OCI-LY3 (cell line): Measurements from ENCODE around the gene LRBA.

Experiments
- H2AFZ ChIP-seq: fragments of 200-600, 300-600 bp; shearing (Covaris generic); 2 replicates; pipeline ENCODE4 v1.6.0; 2014; ENCODE audit warnings: antibody characterized with exemption, low read depth, low read length
- H3K27ac ChIP-seq: fragments of 200-600, 300-600 bp; sonication (generic); 2 replicates; pipeline ENCODE4 v1.5.1; 2014; ENCODE audit warnings: mild to moderate bottlenecking, low read length, moderate library complexity, mixed read lengths
- H3K27me3 ChIP-seq: fragments of 200-600, 300-600 bp; sonication (generic); 2 replicates; pipeline ENCODE4 v1.6.1; 2014; ENCODE audit warnings: low read depth, low read length, mixed read lengths
- H3K36me3 ChIP-seq: fragments of 200-600, 300-600 bp; sonication (generic); replicated peaks from 2 replicates; pipeline ENCODE3; 2014; ENCODE audit warnings: low read depth, low read length, mixed read lengths
- H3K4me1 ChIP-seq: fragments of 300-600, 200-600 bp; sonication (generic); 2 replicates; pipeline ENCODE4 v1.6.1; 2014; ENCODE audit warnings: low read length, mixed read lengths
- H3K4me2 ChIP-seq: fragments of 200-600, 300-600 bp; sonication (generic); 2 replicates; pipeline ENCODE4 v1.6.1; 2014; ENCODE audit warnings: low read length, mixed read lengths
- H3K4me3 ChIP-seq: fragments of 300-600, 200-600 bp; sonication (generic); 2 replicates; pipeline ENCODE4 v1.5.1; 2014; ENCODE audit warnings: antibody characterized with exemption, mild to moderate bottlenecking, low read length, moderate library complexity
- H3K79me2 ChIP-seq: fragments of 300-600, 200-600 bp; shearing (Covaris generic); 2 replicates; pipeline ENCODE4 v1.6.1; 2014; ENCODE audit warnings: mild to moderate bottlenecking, low read length, mixed read lengths
- H3K9ac ChIP-seq: fragments of 300-600, 200-600 bp; shearing (Covaris generic); 2 replicates; pipeline ENCODE4 v1.6.0; 2014; ENCODE audit warnings: mild to moderate bottlenecking, low read length, moderate library complexity
- H3K9me3 ChIP-seq: fragments of 200-600, 300-600 bp; shearing (Covaris generic); 2 replicates; pipeline ENCODE4 v1.6.1; 2014; ENCODE audit warnings: low read length, mixed read lengths; ENCODE audit not compliant: insufficient read depth
- H4K20me1 ChIP-seq: fragments of 200-600, 300-600 bp; sonication (generic); 2 replicates; pipeline ENCODE4 v1.6.1; 2016; ENCODE audit warnings: low read length, mixed read lengths; ENCODE audit not compliant: insufficient read depth
- CTCF ChIP-seq: fragments of 200-600, 300-600 bp; sonication (generic); IDR thresholded peaks from 2 replicates; pipeline ENCODE4 v1.5.1; 2014; ENCODE audit warnings: antibody characterized with exemption, low read length, low read depth
- EZH2phosphoT487 ChIP-seq: fragments of 200-600 bp; shearing (Covaris generic); IDR thresholded peaks from 2 replicates; pipeline ENCODE4 v1.6.1; 2018; ENCODE audit warnings: antibody characterized with exemption, mixed run types, low read depth

LRBA gene

DNA sequence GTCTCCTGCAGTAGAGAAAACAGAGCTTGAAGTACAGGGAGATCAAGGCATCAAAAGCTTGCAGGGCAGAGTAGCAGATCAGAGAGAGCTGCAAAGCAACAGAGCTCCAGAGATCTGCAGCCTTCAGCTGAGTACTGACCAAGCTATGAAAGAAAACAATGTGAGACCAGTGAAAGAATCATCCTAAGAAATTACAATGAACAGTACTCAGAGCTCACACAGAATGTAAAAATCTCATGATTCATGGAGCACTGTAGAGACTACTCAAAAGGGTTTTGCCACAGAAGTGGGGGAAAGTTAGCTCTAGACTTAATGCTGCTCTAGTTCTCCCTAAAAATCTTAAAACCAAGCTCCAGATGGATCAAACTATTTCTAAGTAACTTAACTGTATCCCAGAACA is 513.1 kb downstream of the LRBA start:
- H3K36me3 ChIP-seq, result no peaks in the 10 kb centered on the region
- H4K20me1 ChIP-seq, result no peaks in the 10 kb centered on the region
- H3K27ac ChIP-seq, result no peak overlapping the region
- no peak overlapping the region for H3K4me2 ChIP-seq
- no peaks in the 10 kb centered on the region for H3K27me3 ChIP-seq
- no peak overlapping the region for H3K9ac ChIP-seq
- H2AFZ ChIP-seq, result no peak overlapping the region
- TF ChIP-seq CTCF (no peak), EZH2phosphoT487 (no peak)
- H3K79me2 ChIP-seq, result no peaks in the 10 kb centered on the region
- H3K9me3 ChIP-seq, result no peaks in the 10 kb centered on the region
- no peaks in the 10 kb centered on the region for H3K4me1 ChIP-seq
- H3K4me3 ChIP-seq, result no peak overlapping the region

GRCh38 chr4:150501009-150501727 is 513.9 kb downstream of the LRBA start:
- Histone ChIP-seq H4K20me1 (no peaks in the 10 kb centered on the region), H2AFZ (no peak overlapping the region), H3K9ac (no peak overlapping the region), H3K4me2 (no peak overlapping the region), H3K9me3 (no peaks in the 10 kb centered on the region), H3K36me3 (no peaks in the 10 kb centered on the region), H3K27ac (no peak overlapping the region), H3K27me3 (no peaks in the 10 kb centered on the region), H3K4me3 (no peak overlapping the region), H3K79me2 (no peaks in the 10 kb centered on the region), H3K4me1 (no peaks in the 10 kb centered on the region)
- no peak for TF ChIP-seq CTCF
- no peak for TF ChIP-seq EZH2phosphoT487

GRCh38 chr4:150497612-150498011 is 517.5 kb downstream of the LRBA start:
- no peak overlapping the region for H3K4me2 ChIP-seq
- H3K36me3 ChIP-seq, result no peaks in the 10 kb centered on the region
- no peak overlapping the region for H3K27ac ChIP-seq
- H3K79me2 ChIP-seq, result no peaks in the 10 kb centered on the region
- H3K4me3 ChIP-seq, result no peak overlapping the region
- H4K20me1 ChIP-seq, result no peaks in the 10 kb centered on the region
- no peaks in the 10 kb centered on the region for H3K4me1 ChIP-seq
- H3K27me3 ChIP-seq, result no peaks in the 10 kb centered on the region
- no peak overlapping the region for H3K9ac ChIP-seq
- H2AFZ ChIP-seq, result no peak overlapping the region
- no peaks in the 10 kb centered on the region for H3K9me3 ChIP-seq
- no peak for TF ChIP-seq EZH2phosphoT487
- no peak for TF ChIP-seq CTCF

DNA sequence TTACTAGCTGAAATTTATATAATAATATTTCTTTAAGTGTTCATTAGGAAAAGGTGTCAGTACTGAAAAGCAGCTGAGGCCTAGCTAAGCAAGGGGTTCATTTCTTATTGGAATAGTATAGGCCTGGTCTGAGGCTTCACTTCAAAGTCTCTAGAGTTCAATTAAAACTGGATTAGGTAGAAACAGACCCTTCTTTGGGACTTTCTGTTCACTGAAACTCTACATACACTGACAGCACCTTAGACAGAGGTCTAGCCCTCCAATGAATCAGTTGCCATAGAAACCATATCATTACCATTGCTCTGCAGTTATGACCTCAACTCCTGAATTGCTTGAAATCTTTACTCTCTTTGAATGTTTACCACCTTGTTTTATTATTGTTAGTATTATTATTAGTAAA is 519.5 kb downstream of the LRBA start:
- TF ChIP-seq CTCF (no peak), EZH2phosphoT487 (no peak)
- H3K36me3 ChIP-seq, result no peaks in the 10 kb centered on the region
- H3K4me3 ChIP-seq, result no peak overlapping the region
- no peak overlapping the region for H2AFZ ChIP-seq
- no peaks in the 10 kb centered on the region for H4K20me1 ChIP-seq
- H3K4me1 ChIP-seq, result no peaks in the 10 kb centered on the region
- no peak overlapping the region for H3K27ac ChIP-seq
- no peak overlapping the region for H3K9ac ChIP-seq
- H3K79me2 ChIP-seq, result no peaks in the 10 kb centered on the region
- no peak overlapping the region for H3K4me2 ChIP-seq
- H3K27me3 ChIP-seq, result no peaks in the 10 kb centered on the region
- H3K9me3 ChIP-seq, result no peaks in the 10 kb centered on the region
